Activated CD8-positive, alpha-beta T cell treated with anti-CD3 and anti-CD28 coated beads for 36 hours (primary cell): ENCODE measurements around the gene PSMD1. TPM values are rescaled to one million over a fixed set of nuclear protein-coding genes. Genes with fewer than 3 reads are reported as not detected.

Experiments
- ATAC-seq: fragments of 200-7000 bp; cut with Tn5 transposase; one replicate; pipeline ENCODE4 v1.10.0; 2021; ENCODE audit warnings: mild to moderate bottlenecking, moderate library complexity
- CTCF ChIA-PET: fragments of 350-600 bp; sonication (Branson Sonifier 250); formaldehyde crosslinking; loops from one replicate; lab custom pipeline; 2021; ENCODE audit warnings: antibody characterized with exemption; lab: Charles Lee
- POLR2A ChIA-PET: fragments of 350-600 bp; sonication (Branson Sonifier 250); formaldehyde crosslinking; loops from one replicate; lab custom pipeline; 2021; ENCODE audit warnings: antibody characterized with exemption; lab: Charles Lee
- DNase-seq: peaks from one replicate; pipeline ENCODE4 v3.0.0-alpha.2; 2020
- H3K27ac Mint-ChIP-seq: one replicate; pipeline ENCODE4 v1.8.0; 2021; ENCODE audit warnings: mild to moderate bottlenecking, mixed read lengths
- H3K27me3 Mint-ChIP-seq: one replicate; pipeline ENCODE4 v1.8.0; 2021; ENCODE audit warnings: mixed read lengths
- H3K36me3 Mint-ChIP-seq: one replicate; pipeline ENCODE4 v1.8.0; 2021; ENCODE audit warnings: low read depth, mixed read lengths
- H3K4me1 Mint-ChIP-seq: one replicate; pipeline ENCODE4 v1.8.0; 2021; ENCODE audit warnings: low read depth, mixed read lengths
- H3K4me3 Mint-ChIP-seq: one replicate; pipeline ENCODE4 v1.8.0; 2021; ENCODE audit warnings: mild to moderate bottlenecking, moderate library complexity, mixed read lengths
- H3K9me3 Mint-ChIP-seq: one replicate; pipeline ENCODE4 v1.8.0; 2021; ENCODE audit warnings: mixed read lengths
- CTCF ChIP-seq: fragments of 200-600 bp; IDR thresholded peaks from one replicate; pipeline ENCODE4 v1.8.0; 2022; ENCODE audit warnings: antibody characterized with exemption, mild to moderate bottlenecking
- intact Hi-C: fragments of 100-400 bp; cut with micrococcal nuclease; formaldehyde crosslinking; loops from one replicate; pipeline ENCODE4 v1.10.0; 2022
- total RNA-seq, 2 experiments: library from RNA; stranded (reverse); gene quantifications; one replicate each; pipeline ENCODE4 v1.2.3, GENCODE V29; 2021

The PSMD1 gene
- total RNA-seq, 2 experiments from 2014 or later, result 106 to 114 TPM

DNA sequence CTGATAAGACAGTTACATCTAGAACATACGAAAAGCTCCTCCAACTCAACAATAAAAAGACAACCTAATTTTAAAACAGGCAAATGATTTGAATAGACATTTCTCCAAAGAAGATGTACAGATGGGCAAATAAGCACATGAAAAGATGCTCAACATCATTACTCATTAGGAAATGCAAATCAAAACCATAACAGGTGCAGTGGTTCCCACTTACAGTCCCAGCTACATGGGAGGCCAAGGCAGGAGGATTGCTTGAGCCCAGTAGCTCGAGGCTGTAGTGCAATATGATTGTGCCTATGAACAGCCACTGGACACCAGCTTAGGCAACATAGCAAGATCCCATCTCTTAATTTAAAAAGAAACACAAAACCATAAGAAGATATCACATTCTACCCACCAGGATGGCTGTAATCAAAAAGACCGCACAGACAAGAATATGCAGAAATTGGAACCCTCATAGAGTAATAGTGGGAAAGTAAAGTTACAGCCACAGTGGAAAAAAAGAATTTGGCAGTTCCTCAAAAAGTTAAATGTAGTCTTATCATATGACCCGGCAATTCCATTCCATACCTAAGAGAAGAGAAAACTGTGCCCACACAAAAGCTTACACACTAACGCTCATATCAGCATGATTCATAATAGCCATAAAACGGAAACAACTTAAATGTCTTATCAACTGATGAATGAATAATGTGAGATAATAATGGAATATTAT lies 111.2 kb downstream of the PSMD1 start:
- intact Hi-C loops, result no loop called here
- CTCF ChIA-PET, result interaction anchor here (0.7 to 1.5 kb wide), 4 partner anchors 10 to 64 kb away, joined by 3 read pairs; no protein-coding TSS in a partner anchor

DNA sequence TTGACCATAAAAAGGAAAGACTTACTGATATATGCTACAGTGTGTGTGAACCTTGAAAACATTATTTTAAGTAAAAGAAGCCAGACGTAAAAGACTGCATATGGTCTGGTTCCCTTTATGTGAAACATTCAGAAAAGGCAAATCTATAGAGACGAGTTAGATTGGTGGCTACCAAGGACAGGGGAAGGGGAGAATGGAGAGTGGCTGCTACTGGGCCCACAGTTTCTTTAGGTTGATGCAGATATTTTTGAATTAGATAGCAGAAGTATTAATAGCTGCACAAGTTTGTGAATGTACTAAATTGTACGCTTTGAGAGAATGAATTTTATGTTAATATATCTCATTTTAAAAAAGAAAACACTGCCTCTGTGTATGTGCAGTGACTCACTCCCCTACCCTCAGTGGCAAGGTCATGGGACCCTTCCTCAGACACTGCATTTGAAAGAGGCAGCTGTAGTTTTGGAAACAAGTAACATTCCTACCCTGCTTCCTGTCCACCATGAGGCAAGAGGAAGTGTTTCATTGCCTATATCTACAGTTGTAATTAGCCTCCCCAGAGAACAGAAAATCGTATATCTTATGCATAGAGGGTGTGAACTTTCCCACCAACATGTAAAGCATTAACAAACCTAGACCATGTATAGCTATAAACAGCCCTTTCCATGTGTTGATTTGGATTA lies 111.9 kb downstream of the PSMD1 start:
- Mint-ChIP-seq H3K4me3 (no peak overlapping the region), H3K36me3 (peaks cover 56% of the 10 kb centered on the region), H3K9me3 (no peaks in the 10 kb centered on the region), H3K4me1 (peaks cover 25% of the 10 kb centered on the region), H3K27ac (peak overlapping the region; percentile 74), H3K27me3 (no peaks in the 10 kb centered on the region)
- intact Hi-C loops, result no loop called here
- ChIA-PET CTCF (interaction anchor here (1.5 kb wide), 1 partner anchor 11 kb away, joined by 3 read pairs; no protein-coding TSS in a partner anchor), POLR2A (interaction anchor here (1.6 kb wide), 1 partner anchor 32 kb away, joined by 3 read pairs; no protein-coding TSS in a partner anchor)
- ATAC-seq (no peak), DNase-seq (no peak)
- no peak for TF ChIP-seq CTCF

More for the DNA sequence above, 111.2 kb downstream of the PSMD1 start:
- peaks cover 27% of the 10 kb centered on the region for H3K4me1 Mint-ChIP-seq
- H3K27ac Mint-ChIP-seq, result peak overlapping the region; percentile 74
- no peaks in the 10 kb centered on the region for H3K27me3 Mint-ChIP-seq
- no peak for TF ChIP-seq CTCF
- ATAC-seq (peak; percentile 45), DNase-seq (no peak)
- H3K9me3 Mint-ChIP-seq, result no peaks in the 10 kb centered on the region
- H3K36me3 Mint-ChIP-seq, result peaks cover 62% of the 10 kb centered on the region
- POLR2A ChIA-PET, result interaction anchor here (1.6 kb wide), 1 partner anchor 32 kb away, joined by 3 read pairs; no protein-coding TSS in a partner anchor
- H3K4me3 Mint-ChIP-seq, result no peak overlapping the region

- Mint-ChIP-seq H3K27me3 (no peaks in the 10 kb centered on the region), H3K9me3 (no peaks in the 10 kb centered on the region), H3K4me1 (peaks cover 25% of the 10 kb centered on the region), H3K27ac (peak overlapping the region; percentile 21), H3K36me3 (peaks cover 59% of the 10 kb centered on the region), H3K4me3 (no peak overlapping the region)
- ChIA-PET POLR2A (no interaction called here), CTCF (no interaction called here)
- TF ChIP-seq CTCF, result no peak
- intact Hi-C loops, result no loop called here
- ATAC-seq, result no peak
- no peak for DNase-seq
These were observed 112.8 kb downstream of the PSMD1 start for GRCh38 chr2:231169488-231169887.

DNA sequence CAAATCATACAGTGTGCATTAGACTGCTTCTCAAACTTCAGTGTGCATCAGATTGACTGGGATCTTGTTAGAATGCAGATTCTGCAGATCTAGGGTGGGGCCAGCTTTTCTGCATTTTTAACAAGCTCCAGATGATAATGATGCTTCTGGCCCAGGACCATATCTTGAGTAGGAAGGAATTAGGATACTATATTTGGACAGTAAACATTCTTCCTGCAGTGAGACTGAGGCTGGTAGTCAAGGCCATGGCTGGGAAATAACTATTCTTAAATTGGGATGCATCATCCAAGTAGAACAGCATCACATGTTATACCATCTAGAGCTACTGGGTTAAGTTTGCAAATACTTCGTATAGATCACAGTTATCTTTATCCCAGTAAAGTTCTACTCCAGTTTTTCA lies 113.4 kb downstream of the PSMD1 start:
- Mint-ChIP-seq H3K27ac (no peak overlapping the region), H3K9me3 (no peaks in the 10 kb centered on the region), H3K4me3 (no peak overlapping the region), H3K27me3 (no peaks in the 10 kb centered on the region), H3K36me3 (peaks cover 61% of the 10 kb centered on the region), H3K4me1 (peaks cover 25% of the 10 kb centered on the region)
- ATAC-seq, result no peak
- intact Hi-C loops, result no loop called here
- CTCF ChIA-PET, result no interaction called here
- POLR2A ChIA-PET, result no interaction called here
- no peak for TF ChIP-seq CTCF
- DNase-seq, result no peak

- Mint-ChIP-seq H3K27me3 (no peaks in the 10 kb centered on the region), H3K4me1 (peaks cover 21% of the 10 kb centered on the region), H3K4me3 (no peak overlapping the region), H3K27ac (no peak overlapping the region), H3K36me3 (peaks cover 57% of the 10 kb centered on the region), H3K9me3 (no peaks in the 10 kb centered on the region)
- ATAC-seq (no peak), DNase-seq (no peak)
- no peak for TF ChIP-seq CTCF
- intact Hi-C loops, result no loop called here
- ChIA-PET POLR2A (interaction anchor here (1.5 kb wide), 1 partner anchor 15 kb away, joined by 4 read pairs; no protein-coding TSS in a partner anchor), CTCF (no interaction called here)
These were observed 115.4 kb downstream of the PSMD1 start for GRCh38 chr2:231172025-231172424.
